CD4-positive, alpha-beta T cell treated with Interleukin-2 at 100 ng/mL for 4 hours (primary cell): ENCODE results near the gene PAQR5.
"Not testable (repeated sequence)": the region's sequence is repeated elsewhere in the genome, so short reads cannot be mapped to it uniquely, and the experiment has no call there.

Source experiments
- DNase-seq: peaks from one replicate; pipeline ENCODE4 v3.0.0-alpha.2; 2020; ENCODE audit warnings: low spot score

The PAQR5 gene

DNA sequence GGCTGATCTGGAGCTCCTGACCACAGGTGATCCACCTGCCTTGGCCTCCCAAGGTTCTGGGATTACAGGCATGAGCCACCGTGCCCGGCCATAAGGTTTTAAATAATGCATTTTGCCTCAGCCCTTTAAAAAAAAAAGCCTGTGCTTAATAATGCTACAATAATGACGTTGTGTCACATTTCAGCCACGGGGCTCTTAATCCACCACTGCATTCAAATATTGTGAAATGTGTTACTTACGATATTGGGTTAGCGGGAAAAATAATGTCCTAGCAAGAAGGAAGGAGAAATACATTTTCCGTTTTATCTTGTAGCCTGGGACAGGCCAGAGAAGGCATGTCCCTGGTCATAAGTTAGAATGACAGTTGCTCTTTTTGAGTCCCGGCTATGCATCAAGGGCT, 17.6 kb downstream of the PAQR5 start:
- DNase-seq, result no peak

DNA sequence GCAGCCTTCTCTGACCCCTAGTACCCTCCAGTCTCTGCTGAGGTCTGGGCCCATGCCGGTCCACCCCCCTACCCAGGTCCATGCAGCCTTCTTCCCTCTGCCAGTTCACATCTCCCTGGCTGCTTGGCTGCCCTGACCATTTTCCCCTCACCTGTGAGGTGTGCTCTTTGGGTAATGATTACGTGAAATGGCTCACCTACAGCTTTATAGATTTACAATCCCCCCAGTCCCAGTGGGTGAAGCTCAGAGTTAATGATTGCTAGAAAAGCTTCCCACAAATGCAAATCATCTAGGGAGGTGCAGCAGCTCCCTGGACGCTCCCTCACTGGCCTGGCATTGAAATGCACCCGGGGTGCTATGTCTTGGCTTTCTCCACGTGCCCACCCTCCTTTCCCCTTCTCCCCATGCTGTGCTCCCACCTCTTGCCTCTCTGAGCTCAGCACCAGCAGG, 18.7 kb downstream of the PAQR5 start:
- no peak for DNase-seq

DNA sequence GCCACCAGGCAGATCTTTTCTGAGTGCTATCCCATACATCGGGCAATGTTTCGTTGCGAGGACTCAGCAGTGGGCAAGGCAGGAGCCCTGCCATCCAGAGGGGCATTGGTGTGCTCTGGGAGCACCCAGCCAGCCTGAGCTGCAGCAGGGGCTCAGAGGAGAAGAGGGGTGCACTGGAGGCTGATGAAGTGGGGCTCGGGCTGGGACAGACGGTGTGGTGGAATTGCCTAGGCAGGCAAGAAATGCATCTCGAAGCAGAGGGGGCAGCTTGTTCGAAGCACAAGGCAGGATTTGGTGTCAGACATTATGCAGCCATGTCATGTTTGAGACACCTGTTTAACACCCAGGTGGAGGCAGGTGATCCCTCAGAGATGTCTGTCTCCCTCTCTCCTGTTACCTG, 19.3 kb downstream of the PAQR5 start:
- no peak for DNase-seq

DNA sequence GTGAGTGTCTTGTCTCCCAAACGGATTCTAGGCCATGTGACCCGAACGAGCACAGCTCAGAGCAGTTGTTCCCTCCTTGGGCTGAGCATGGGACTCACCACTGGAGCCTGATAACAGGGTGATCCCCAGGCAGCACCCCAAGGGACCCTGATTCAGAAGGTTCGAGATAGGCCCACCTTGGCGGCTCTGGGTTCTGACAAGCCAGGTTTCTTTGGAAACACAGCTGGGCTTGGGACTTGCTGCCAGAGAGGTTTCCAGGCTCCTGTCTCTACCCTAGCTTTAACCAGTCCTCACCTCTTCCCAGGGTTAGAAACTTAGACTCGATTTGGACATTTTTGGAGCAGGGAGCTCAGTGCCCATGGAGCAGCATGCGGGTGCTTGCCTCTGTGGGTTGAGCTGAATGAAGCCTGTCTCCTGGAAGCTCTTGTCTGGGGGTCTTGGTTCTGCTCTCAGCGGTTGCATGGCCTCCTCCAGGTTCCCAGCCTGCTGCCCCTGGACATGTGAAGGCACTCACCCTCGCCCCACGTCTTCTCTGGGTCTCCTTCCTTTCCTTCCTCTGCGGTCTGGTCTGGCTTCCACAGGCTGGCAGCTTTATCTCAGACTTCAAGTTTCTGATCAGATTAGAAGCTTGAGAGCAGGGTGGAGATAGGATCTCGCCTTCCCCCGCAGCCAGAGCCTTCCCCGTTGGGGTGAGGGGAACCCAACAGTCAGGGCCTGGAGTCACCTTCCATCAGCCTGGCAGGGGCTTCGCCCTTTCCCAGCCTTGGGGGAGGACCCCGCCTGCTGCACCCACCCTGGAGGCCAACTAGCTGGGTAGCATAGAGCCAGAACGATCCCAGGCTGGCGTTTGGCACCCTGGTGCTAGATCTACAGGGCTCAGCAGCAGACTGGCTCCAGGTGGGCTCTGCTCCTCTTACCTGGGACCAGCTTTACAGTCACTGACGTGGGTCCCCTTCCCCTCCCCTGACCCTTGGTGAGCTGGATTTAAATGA, 21.0 kb downstream of the PAQR5 start:
- DNase-seq, result no peak

DNA sequence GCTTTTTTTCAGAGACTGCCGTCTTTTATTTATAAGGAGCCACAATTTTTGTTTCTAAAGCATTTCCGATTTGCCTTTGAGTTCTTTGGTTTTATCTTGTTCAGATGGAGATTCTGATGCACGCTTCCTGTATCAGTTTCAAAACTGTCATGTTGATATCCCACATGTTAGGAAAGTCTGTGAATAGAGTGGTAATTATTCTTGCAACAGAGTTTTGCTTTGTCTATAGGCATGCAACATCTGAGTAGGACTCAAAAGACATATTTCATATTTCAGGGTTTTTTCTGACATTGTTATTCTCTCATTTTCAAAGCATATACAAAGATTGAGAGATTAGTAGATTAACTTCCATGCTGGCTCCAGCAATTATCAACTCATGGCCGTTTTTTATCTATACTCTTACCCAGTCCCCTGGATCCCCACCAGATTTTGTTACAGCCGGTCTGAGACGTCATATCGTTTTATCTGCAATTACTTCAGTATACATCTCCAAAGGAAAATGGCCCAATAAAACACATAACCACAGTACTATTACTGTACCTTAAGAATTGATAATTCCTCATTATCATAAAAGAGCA, 22.4 kb downstream of the PAQR5 start:
- DNase-seq, result no peak

DNA sequence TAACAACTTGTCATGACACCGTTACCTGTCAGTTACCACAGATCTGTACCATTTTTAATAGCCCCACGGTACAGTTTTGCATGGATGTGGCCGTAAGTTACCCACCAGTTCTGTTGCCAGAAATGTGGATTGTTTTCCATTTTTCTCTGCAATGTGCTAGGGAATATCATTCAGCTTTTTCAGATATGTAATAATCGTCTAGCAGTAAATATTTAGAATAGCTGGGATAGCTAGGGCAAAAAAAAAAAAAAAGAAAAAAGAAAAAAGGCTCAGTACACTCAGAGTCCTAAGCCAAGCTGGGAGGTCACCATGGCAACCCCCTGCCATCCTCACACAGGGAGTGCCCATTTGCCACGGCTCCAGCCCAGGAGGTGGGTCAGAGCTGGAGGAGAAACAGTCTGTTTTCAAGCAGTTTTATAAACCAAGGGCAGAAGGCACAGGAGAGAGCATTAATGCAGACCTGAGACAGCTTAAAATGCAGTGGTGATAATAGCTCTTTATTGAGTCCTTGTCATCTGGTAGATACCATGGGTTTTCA, 25.2 kb downstream of the PAQR5 start:
- DNase-seq, result no peak

DNA sequence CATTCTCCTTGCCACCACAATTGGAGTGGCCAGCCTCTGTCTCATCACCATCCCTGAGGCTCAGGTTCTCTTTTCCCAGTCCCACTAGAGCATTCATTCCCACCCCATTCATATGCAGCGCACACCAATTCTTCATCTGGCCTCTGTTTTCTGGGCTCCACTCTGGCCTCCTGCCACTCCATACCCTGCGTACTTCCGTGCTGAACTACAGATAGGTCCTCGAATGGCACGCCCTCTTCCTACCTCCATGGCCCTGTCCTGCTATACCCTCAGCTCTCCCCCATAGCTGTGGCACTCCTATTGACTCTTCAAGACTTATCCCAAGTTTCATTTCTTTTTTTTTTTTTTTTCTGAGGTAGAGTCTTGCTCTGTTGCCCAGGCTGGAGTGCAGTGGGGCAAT, 25.9 kb downstream of the PAQR5 start:
- DNase-seq, result no peak

DNA sequence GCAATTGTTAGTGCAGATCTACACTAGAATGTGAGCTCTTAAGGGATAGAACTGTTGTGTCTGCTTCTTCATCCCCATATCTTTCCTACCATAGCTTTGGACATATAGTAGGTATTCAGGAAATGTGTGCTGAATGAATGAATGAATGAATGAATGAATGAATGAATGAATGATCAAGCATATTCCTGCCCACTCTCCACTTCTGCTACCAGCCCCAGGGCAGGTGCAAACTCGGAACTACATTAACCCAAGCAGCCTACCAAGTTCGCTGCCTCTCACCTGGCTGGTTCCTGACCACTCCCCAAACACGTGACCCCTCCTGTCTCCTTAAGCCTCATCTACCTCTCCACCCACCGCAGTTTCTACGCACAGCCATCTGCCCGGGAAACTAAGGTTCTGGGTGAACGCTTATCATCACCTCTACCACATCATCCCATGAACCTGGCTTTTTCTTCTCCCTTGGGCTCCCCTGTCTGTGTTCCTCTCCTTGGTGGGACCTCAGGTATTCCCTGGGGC, 26.8 kb downstream of the PAQR5 start:
- no peak for DNase-seq

DNA sequence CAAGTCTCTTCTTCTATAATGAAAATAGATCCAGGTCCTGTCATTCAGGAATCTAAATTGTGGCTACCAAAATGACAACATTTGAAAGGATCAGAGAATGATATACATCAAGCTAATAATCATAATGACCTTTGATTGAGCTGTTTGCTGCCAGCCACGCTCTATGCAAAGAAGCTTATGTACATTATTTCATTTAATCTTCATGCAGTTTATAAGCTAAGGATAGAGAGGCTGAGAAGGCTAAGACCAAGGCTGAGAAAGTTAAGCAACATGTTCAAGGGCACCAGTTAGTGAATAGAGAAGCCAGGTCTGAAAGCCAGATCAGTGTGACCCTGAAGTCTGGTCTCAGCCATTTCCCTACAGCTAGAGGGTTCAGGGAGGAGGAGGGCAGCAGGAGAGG, 29.4 kb downstream of the PAQR5 start:
- no peak for DNase-seq

DNA sequence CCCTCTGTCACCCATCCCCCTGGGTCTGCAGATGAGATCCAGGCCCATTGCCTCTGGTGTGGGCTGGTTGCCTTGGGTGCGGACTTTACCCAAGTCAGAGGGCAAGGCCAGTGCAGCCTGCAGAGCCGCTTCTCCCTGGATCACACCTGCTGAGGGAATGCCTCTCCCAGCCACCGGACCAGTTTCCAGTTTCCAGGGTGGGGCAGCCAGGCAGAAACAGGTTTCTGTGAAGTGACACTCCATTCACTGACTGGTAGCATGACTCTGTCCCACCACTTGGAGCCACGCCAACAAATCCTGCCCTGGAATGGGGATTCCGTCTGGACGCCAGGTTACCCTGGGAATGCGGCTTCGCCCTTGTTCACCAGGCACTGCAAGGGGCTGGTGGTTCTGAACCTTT, 30.0 kb downstream of the PAQR5 start:
- no peak for DNase-seq

DNA sequence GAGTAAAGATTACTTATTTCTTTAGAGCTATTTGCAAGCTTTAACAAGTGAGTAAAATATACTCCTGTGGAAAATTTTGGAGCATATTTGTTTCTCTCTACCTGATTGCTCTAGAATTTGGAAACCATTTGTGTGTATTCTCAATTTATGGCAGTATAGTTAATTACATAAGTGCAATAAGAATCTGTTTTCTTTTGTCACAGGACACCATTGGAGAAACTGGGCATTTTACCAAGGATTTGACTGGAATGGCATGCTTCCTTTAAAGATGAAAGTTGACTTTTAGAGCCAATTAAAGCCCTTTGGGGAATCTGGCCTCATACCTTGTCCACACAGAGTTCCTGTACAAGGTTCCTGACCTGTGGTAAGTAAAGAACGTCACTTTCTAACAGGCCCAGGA, 38.4 kb downstream of the PAQR5 start:
- DNase-seq, result no peak

DNA sequence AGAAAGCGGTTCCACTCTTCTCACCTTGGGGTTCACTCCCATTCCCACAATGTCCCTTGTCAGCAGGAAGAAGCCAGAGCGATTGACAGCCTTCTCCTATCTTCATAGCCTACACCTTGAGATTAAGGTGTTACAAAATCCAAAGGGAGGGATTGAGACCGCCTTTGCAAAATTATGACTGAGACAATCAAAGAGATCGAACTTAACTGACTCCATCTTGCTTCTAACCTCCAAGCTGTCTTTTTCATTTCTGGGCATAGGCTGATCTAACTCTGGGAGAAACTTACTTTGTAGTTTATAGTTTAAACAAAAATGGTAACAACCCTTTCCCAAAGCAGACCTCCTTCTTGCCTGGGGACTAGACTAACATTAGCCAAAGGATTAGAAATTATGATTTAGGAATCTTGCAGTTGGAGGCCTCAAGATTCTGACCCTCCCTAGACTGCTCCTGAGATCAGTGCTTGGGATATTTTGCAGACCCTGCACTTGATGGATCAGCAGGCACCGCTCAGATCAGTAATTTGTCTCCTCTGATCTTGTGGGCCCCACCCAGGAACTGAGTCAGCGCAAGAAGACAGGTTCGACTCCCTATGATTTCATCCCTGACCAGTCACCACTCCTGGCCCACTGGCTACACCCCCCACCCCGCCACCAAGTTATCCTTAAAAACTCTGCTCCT, 40.0 kb downstream of the PAQR5 start:
- DNase-seq, result no peak

DNA sequence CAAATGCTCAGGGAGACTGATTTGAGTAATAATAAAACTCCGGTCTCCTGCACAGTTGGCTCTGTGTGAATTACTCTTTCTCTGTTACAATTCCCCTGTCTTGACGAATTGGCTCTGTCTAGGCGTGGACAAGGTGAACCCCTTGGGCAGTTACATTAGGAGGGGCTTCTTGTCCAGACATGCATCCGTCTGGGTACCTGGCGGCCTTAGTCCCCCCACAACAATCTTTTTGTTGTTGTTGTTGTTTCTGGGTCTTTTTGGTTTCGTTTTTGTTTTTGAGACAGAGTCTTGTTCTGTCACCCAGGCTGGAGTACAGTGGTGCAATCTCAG, 40.5 kb downstream of the PAQR5 start:
- DNase-seq, result not testable (repeated sequence)

DNA sequence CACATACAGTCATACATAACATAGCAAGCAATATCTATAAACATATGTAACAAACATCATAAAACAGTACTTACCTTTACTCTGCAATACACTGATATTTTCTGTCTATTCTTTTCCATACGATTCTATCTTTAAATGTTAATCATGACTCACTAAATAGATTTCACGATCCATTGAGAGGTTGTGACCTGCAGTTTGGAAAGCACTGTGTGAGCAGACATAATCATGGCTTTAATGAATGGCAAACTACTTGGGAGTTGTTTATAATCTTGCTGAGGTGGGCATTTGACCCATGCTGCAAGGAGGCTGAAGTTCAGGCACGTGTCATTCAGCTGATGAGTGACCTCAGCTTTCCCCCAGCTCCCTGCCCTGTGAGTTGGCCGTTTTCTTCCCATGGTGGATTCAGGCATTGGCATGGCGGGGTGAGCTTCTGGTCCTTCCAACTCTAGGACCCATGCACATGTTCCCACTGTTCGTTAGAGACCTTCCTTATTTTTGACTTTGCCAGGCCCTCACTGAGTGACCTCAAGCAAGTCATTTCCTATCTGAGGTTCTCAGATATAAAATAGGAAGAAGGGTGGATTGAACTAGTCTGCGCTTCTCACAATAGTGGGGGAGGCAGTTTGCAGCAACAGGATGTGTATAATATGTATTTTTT, 41.7 kb downstream of the PAQR5 start:
- no peak for DNase-seq

DNA sequence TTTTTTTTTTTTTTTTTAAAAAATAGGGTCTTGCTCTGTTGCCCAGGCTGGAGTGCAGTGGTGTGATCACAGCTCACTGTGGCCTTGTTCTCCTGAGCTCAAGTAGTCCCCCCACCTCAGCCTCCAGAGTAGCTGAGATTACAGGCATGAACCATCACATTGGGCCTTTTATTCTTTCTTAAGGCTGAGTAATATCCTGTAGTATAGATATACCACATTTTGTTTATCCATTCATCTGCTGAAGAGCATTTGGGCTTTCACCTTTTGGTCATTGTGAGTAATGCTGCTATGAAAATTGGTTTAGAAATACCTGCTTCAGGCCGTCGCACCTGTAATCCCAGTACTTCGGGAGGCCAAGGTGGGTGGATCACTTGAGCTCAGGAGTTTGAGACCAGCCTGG, 42.6 kb downstream of the PAQR5 start:
- DNase-seq, result no peak

DNA sequence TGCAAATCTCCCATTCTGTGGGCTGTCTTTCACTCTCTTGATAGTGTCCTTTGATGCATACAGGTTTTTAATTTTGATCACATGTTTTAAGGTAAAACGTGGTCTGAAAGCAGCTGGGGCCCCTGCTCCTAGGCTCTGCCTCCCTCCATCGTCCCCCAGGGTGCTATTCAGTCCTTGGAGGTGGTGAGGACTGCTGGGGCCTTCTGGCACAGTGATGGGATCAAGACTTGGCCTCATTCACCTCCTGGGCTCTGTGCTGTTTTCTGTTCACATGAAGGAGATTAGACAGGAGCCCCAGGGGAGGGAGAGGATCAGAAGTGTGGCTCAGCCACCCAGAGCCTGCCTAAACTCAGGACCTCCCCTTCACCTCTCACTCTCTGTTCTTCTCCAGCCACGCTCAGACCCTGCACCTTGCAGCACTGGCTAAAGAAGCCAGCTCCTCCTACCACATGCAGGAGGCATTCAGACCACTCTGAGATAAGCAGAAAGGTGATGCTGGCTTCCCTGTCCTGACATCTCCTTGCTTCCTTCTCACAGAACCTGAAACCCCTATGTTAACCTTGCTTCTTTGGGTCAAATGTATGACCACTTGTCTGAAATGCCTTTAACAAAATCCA, 43.9 kb downstream of the PAQR5 start:
- DNase-seq, result no peak

DNA sequence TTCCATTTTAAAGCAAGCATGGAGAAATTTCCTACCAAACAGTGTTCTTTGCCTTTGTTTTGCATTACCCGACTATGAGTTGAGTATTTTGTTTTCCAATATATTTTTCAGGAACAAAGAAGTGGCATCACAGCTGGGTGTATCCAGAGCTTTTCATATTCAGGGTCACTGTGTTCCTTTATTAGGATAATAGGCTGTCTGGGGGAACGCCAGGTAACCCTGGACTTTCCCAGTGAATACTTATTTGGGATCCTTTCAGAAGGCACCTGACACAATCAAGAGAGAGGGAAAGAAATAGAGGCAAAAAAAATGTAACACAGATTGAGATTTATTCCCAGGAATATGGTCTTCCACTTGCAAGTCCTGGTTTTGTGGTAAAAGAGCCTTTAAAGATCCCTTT, 44.4 kb downstream of the PAQR5 start:
- DNase-seq, result no peak

DNA sequence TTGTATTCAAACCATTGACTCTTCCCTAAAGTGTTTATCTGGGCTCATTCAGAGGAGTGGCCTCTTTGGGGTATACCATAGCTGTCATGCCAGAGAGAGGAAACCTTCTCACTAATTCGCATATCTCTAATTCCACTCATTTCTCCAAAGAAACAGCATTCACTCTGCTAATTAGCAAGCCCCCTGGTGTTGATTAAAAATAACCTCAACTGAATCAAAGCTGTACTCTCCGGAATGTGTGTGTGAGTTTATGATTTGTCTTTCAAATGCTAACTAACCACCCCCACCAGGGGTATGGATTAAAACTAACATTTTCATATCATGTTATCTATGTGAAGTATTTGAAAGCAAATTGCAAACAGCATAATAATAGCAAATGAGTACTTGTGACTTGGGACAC, 45.5 kb downstream of the PAQR5 start:
- DNase-seq, result no peak

DNA sequence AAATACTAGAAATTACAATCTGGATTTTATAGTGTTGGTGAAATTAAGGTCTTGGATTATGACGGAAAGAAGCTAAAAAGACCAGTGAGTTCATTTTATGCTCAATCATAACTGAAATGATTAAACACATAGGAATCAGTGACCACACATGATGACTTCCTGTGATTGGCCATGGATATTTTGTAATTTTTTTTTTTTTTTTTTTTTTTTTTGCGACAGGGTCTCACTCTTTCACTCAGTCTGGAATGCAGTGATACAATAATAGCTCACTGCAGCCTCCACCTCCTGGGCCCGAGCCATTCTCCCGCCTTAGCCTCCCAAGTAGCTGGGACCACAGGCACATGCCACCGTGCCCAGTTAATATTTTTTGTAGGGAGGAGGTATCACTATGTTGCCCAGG, 47.4 kb downstream of the PAQR5 start:
- no peak for DNase-seq

DNA sequence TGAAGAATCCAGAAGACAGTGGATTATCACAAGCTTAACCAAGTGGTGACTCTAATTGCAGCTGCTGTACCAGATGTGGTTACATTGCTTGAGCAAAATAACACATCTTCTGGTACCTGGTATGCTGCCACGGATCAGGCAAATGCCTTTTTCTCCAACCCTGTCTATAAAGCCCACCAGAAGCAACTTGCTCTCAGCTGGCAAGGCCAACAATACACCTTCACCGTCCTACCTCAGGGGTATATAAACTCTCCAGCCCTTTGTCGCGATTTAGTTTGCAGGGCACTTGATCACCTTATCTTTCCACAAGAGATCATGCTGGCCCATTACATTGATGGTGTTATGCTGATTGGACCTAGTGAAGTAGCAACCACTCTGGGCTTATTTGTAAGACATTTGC, 52.6 kb downstream of the PAQR5 start:
- DNase-seq, result no peak

DNA sequence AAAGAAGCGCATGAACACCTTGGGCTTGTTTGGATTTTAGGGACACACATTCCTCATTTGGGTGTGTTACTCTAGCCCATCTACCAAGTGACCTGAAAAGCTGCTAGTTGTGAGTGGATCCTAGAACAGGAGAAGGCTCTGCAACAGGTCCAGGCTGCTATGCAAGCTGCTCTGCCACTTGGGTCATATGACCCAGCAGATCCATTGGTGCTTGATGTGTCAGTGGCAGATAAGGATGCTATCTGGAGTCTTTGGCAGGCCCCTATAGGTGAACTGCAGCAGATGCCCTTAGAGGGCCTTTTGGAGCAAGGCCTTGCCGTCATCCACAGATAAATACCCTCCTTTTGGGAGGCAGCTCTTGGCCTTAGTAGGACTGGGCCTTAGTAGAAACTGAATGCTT, 53.2 kb downstream of the PAQR5 start:
- no peak for DNase-seq
